ENCODE measurements around the gene SAV1.
"Not testable (repeated sequence)": the region's sequence is repeated elsewhere in the genome, so short reads cannot be mapped to it uniquely, and the experiment has no call there.

The SAV1 gene

DNA sequence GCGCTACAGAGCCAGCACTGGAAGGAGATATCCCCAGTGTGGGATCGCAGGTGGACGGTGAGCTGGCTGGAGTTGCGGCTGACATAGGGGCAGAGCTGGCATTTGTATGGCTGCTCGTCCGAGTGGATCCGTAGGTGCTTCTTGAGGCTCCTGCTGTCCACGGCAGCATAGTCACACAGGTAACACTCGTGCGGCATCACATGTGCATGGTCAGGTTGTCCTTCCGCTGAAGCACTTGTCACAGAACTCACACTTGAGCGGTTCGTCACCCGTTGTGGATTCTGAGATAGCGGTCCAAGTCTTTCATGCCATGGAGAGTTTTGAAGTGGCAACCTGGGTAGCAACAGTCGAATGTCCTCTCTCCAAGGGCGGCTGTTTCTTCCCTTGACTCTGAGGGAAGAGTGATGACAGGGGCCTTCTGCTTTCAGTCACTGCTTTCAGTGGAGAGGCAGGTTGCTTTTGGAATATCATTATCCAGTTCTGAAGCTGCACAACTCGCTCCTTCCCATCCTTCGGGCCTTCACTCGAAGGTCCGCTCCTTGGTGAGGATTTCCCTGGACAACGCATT is 37.0 kb upstream of the SAV1 start (continued):
- TF ChIP-seq, protein P1, sequence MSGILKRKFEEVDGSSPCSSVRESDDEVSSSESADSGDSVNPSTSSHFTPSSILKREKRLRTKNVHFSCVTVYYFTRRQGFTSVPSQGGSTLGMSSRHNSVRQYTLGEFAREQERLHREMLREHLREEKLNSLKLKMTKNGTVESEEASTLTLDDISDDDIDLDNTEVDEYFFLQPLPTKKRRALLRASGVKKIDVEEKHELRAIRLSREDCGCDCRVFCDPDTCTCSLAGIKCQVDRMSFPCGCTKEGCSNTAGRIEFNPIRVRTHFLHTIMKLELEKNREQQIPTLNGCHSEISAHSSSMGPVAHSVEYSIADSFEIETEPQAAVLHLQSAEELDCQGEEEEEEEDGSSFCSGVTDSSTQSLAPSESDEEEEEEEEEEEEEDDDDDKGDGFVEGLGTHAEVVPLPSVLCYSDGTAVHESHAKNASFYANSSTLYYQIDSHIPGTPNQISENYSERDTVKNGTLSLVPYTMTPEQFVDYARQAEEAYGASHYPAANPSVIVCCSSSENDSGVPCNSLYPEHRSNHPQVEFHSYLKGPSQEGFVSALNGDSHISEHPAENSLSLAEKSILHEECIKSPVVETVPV (CRISPR knock-in tag; IDR thresholded peaks at IDR 0.05) = no peak
- TF ChIP-seq SNAI2 (CRISPR knock-in tag; IDR thresholded peaks at IDR 0.05) = no peak

DNA sequence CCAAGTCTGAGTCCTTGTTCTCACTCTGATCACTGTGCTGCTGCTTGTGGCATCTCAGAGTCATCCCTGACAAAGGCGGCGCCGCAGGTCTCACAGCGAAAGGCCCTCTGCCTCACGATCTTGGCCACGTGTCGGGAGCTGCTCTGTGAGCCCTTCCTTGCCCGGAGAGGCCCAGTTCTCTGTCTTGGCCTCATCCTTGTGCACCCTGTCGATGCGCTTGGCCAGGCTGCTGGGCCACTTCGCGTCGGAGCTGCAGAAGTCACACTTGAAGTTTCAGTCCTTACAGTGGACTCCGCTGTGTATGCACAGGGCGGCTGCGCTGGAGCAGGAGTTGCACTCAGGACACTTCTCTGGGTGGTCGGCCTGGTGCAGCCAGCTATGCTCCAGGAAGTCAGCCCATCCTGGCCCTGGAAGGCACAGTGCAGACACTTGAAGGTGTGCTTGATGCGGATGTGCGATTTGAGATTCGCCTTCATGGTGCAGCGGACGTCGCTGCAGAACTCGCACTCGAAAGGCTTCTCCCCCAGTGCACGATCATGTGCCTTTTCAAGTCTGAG is 36.4 kb upstream of the SAV1 start:
- ATAC-seq = no peak
- no peak for TF ChIP-seq ZFP30 (CRISPR knock-in tag; IDR thresholded peaks at IDR 0.05)
- TF ChIP-seq TCF4 (CRISPR knock-in tag; IDR thresholded peaks at IDR 0.05; ENCODE audit: borderline replicate concordance) = no peak
- TF ChIP-seq ZNF8 (CRISPR knock-in tag; IDR thresholded peaks at IDR 0.05) = no peak
- no peak for TF ChIP-seq ZNF70 (CRISPR knock-in tag; IDR thresholded peaks at IDR 0.05)
- TF ChIP-seq, protein P2, sequence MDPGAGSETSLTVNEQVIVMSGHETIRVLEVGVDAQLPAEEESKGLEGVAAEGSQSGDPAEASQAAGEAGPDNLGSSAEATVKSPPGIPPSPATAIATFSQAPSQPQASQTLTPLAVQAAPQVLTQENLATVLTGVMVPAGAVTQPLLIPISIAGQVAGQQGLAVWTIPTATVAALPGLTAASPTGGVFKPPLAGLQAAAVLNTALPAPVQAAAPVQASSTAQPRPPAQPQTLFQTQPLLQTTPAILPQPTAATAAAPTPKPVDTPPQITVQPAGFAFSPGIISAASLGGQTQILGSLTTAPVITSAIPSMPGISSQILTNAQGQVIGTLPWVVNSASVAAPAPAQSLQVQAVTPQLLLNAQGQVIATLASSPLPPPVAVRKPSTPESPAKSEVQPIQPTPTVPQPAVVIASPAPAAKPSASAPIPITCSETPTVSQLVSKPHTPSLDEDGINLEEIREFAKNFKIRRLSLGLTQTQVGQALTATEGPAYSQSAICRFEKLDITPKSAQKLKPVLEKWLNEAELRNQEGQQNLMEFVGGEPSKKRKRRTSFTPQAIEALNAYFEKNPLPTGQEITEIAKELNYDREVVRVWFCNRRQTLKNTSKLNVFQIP (CRISPR knock-in tag; IDR thresholded peaks at IDR 0.05; ENCODE audit: borderline replicate concordance, low read depth) = no peak
- TF ChIP-seq, protein P3, sequence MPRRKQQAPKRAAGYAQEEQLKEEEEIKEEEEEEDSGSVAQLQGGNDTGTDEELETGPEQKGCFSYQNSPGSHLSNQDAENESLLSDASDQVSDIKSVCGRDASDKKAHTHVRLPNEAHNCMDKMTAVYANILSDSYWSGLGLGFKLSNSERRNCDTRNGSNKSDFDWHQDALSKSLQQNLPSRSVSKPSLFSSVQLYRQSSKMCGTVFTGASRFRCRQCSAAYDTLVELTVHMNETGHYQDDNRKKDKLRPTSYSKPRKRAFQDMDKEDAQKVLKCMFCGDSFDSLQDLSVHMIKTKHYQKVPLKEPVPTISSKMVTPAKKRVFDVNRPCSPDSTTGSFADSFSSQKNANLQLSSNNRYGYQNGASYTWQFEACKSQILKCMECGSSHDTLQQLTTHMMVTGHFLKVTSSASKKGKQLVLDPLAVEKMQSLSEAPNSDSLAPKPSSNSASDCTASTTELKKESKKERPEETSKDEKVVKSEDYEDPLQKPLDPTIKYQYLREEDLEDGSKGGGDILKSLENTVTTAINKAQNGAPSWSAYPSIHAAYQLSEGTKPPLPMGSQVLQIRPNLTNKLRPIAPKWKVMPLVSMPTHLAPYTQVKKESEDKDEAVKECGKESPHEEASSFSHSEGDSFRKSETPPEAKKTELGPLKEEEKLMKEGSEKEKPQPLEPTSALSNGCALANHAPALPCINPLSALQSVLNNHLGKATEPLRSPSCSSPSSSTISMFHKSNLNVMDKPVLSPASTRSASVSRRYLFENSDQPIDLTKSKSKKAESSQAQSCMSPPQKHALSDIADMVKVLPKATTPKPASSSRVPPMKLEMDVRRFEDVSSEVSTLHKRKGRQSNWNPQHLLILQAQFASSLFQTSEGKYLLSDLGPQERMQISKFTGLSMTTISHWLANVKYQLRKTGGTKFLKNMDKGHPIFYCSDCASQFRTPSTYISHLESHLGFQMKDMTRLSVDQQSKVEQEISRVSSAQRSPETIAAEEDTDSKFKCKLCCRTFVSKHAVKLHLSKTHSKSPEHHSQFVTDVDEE (CRISPR knock-in tag; IDR thresholded peaks at IDR 0.05) = no peak
- TF ChIP-seq OSR1 (CRISPR knock-in tag; IDR thresholded peaks at IDR 0.05) = no peak
- TF ChIP-seq, protein P4, sequence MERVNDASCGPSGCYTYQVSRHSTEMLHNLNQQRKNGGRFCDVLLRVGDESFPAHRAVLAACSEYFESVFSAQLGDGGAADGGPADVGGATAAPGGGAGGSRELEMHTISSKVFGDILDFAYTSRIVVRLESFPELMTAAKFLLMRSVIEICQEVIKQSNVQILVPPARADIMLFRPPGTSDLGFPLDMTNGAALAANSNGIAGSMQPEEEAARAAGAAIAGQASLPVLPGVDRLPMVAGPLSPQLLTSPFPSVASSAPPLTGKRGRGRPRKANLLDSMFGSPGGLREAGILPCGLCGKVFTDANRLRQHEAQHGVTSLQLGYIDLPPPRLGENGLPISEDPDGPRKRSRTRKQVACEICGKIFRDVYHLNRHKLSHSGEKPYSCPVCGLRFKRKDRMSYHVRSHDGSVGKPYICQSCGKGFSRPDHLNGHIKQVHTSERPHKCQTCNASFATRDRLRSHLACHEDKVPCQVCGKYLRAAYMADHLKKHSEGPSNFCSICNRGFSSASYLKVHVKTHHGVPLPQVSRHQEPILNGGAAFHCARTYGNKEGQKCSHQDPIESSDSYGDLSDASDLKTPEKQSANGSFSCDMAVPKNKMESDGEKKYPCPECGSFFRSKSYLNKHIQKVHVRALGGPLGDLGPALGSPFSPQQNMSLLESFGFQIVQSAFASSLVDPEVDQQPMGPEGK (CRISPR knock-in tag; IDR thresholded peaks at IDR 0.05; ENCODE audit: borderline replicate concordance) = no peak
- TF ChIP-seq RARB (CRISPR knock-in tag; IDR thresholded peaks at IDR 0.05) = no peak
- TF ChIP-seq BACH2 (CRISPR knock-in tag; IDR thresholded peaks at IDR 0.05; ENCODE audit: borderline replicate concordance) = no peak
- TF ChIP-seq ZC3H10 (CRISPR knock-in tag; IDR thresholded peaks at IDR 0.05) = no peak
- TF ChIP-seq SNAI2 (CRISPR knock-in tag; IDR thresholded peaks at IDR 0.05) = no peak

DNA sequence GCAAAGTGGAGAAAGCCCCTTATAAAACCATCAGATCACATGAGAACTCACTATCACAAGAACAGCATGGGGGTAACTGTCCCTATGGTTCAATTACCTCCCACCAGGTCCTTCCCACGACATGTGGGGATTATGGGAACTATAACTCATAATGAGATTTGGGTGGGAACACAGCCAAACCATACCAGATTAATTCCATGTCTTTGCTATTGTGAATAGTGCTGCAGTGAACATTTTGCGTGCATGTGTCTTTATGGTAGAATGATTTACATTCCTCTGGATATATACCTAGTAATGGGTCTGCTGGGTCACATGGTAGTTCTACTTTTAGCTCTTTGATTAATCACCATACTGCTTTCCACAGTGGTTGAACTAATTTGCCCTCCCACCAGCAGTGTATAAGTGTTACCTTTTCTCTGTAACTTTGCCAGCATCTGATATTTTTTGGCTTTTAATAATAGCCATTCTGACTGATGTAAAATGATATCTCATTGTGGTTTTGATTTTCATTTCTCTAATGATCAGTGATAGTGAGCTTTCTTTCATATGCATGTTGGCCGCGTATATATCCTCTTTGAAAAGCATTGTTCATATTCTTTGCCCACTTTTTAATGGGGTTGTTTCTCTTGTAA is 29.7 kb upstream of the SAV1 start:
- TF ChIP-seq, protein P5, sequence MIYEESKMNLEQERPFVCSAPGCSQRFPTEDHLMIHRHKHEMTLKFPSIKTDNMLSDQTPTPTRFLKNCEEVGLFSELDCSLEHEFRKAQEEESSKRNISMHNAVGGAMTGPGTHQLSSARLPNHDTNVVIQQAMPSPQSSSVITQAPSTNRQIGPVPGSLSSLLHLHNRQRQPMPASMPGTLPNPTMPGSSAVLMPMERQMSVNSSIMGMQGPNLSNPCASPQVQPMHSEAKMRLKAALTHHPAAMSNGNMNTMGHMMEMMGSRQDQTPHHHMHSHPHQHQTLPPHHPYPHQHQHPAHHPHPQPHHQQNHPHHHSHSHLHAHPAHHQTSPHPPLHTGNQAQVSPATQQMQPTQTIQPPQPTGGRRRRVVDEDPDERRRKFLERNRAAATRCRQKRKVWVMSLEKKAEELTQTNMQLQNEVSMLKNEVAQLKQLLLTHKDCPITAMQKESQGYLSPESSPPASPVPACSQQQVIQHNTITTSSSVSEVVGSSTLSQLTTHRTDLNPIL (CRISPR knock-in tag; IDR thresholded peaks at IDR 0.05; ENCODE audit: low read depth) = no peak
- TF ChIP-seq OSR1 (CRISPR knock-in tag; IDR thresholded peaks at IDR 0.05) = no peak
- TF ChIP-seq BACH2 (CRISPR knock-in tag; IDR thresholded peaks at IDR 0.05; ENCODE audit: borderline replicate concordance) = no peak
- TF ChIP-seq ISL1 (CRISPR knock-in tag; IDR thresholded peaks at IDR 0.05) = no peak
- TF ChIP-seq TCF4 (CRISPR knock-in tag; IDR thresholded peaks at IDR 0.05; ENCODE audit: borderline replicate concordance) = no peak
- TF ChIP-seq CSDC2 (CRISPR knock-in tag; IDR thresholded peaks at IDR 0.05) = no peak
- no peak for TF ChIP-seq ARNTL (CRISPR knock-in tag; IDR thresholded peaks at IDR 0.05; ENCODE audit: borderline replicate concordance, low read depth)
- no peak for TF ChIP-seq RARB (CRISPR knock-in tag; IDR thresholded peaks at IDR 0.05)
- TF ChIP-seq, protein P3 (CRISPR knock-in tag; IDR thresholded peaks at IDR 0.05) = no peak
- no peak for ATAC-seq

DNA sequence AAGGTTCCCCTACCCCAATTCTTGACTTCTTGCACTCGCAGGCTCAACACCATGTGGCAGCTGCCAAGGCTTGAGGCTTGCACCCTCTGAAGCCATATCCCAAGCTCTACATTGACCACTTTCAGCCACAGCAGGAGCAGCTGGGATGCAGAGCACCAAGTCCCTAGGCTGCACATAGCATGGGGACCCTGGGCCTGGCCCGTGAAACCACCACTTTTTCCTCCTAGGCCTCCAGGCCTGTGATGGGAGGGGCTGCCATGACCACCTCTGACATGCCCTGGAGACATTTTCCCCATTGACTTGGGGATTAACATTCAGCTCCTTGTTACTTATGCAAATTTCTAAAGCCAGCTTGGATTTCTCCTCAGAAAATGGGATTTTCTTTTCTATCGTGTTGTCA is 26.2 kb upstream of the SAV1 start:
- ATAC-seq = not testable (repeated sequence)

Data from SK-N-SH treated with all-trans-retinoic acid at 6 μM for 48 hours (cell line).